ENCODE results near the gene CDH4. TPM values are rescaled to one million over a fixed set of nuclear protein-coding genes. Genes with fewer than 3 reads are reported as not detected.

Gene CDH4
- total RNA-seq, 1 experiment from 2014 or later: not detected

GRCh38 chr20:61701802-61702201, 449.7 kb downstream of the CDH4 start:
- H3K4me2 ChIP-seq: no peak overlapping the region
- CTCF ChIA-PET: no interaction called here
- intact Hi-C loops (cut with micrococcal nuclease; ENCODE audit: unreplicated experiment): no loop called here

GRCh38 chr20:61702246-61702645, 450.2 kb downstream of the CDH4 start:
- peaks cover 100% of the 10 kb centered on the region for H3K27me3 ChIP-seq (ENCODE audit: insufficient read depth, low read depth)
- intact Hi-C loops (cut with micrococcal nuclease; ENCODE audit: unreplicated experiment): no loop called here

More at GRCh38 chr20:61701802-61702201, 449.7 kb downstream of the CDH4 start:
- POLR2A ChIA-PET (ENCODE audit: unreplicated experiment): no interaction called here
- Histone ChIP-seq H3K36me3 (ENCODE audit: low read depth) (no peaks in the 10 kb centered on the region), H2AFZ (no peak overlapping the region), H3K27ac (no peak overlapping the region), H4K20me1 (ENCODE audit: insufficient read depth) (no peaks in the 10 kb centered on the region), H3K4me3 (no peak overlapping the region), H3F3A (ENCODE audit: insufficient read depth, low read depth) (no peaks in the 10 kb centered on the region), H3K9me3 (ENCODE audit: insufficient read depth, low read depth) (no peaks in the 10 kb centered on the region), H3K79me2 (ENCODE audit: low read depth) (no peaks in the 10 kb centered on the region), H3K27me3 (ENCODE audit: insufficient read depth, low read depth) (peaks cover 100% of the 10 kb centered on the region), H3K4me1 (replicated peaks; ENCODE audit: insufficient read depth) (no peaks in the 10 kb centered on the region), H3K9me2 (ENCODE audit: insufficient read depth) (no peaks in the 10 kb centered on the region)
- DNase-seq: no peak
- TF ChIP-seq EZH2 (IDR thresholded peaks at IDR 0.05; ENCODE audit: low read depth): no peak
- TF ChIP-seq CTCF (conservative IDR thresholded peaks at IDR 0.05): no peak
- no TSS peak for BruUV-seq (replicated peaks)

DNA sequence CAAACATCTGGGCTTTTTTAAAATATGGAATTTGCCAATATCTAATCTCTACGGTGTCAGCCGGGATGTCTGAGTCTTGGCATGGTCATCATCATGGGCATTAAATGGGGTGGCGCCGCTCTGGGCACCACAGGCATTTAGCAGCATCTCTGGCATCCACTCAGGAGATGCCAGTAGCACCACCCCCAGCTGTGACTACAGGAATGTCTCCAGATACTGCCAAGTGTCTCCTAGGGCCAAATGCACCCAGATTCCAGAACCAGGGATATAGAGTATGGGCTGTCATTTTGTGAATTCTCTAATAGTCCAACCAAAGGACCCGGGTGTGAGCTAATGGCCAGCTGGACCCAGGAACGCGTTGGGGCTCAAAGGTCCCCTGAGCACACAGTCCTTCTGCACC, 452.6 kb downstream of the CDH4 start:
- Histone ChIP-seq H3K9me2 (ENCODE audit: insufficient read depth) (no peaks in the 10 kb centered on the region), H2AFZ (no peak overlapping the region), H3F3A (ENCODE audit: insufficient read depth, low read depth) (no peaks in the 10 kb centered on the region), H3K27ac (no peak overlapping the region), H3K9me3 (ENCODE audit: insufficient read depth, low read depth) (no peaks in the 10 kb centered on the region), H3K4me1 (replicated peaks; ENCODE audit: insufficient read depth) (no peaks in the 10 kb centered on the region), H3K36me3 (ENCODE audit: low read depth) (no peaks in the 10 kb centered on the region), H3K27me3 (ENCODE audit: insufficient read depth, low read depth) (peaks cover 100% of the 10 kb centered on the region), H4K20me1 (ENCODE audit: insufficient read depth) (no peaks in the 10 kb centered on the region), H3K79me2 (ENCODE audit: low read depth) (no peaks in the 10 kb centered on the region), H3K4me2 (no peak overlapping the region), H3K4me3 (no peak overlapping the region)
- no TSS peak for BruUV-seq (replicated peaks)
- intact Hi-C loops (cut with micrococcal nuclease; ENCODE audit: unreplicated experiment): no loop called here
- ChIA-PET POLR2A (ENCODE audit: unreplicated experiment) (no interaction called here), CTCF (no interaction called here)
- no peak for DNase-seq
- TF ChIP-seq CTCF (conservative IDR thresholded peaks at IDR 0.05): no peak
- no peak for TF ChIP-seq EZH2 (IDR thresholded peaks at IDR 0.05; ENCODE audit: low read depth)

More at GRCh38 chr20:61702246-61702645, 450.2 kb downstream of the CDH4 start:
- Histone ChIP-seq H3K4me3 (no peak overlapping the region), H2AFZ (no peak overlapping the region), H3K4me1 (replicated peaks; ENCODE audit: insufficient read depth) (no peaks in the 10 kb centered on the region), H3K36me3 (ENCODE audit: low read depth) (no peaks in the 10 kb centered on the region), H3K27ac (no peak overlapping the region), H3F3A (ENCODE audit: insufficient read depth, low read depth) (no peaks in the 10 kb centered on the region), H3K79me2 (ENCODE audit: low read depth) (no peaks in the 10 kb centered on the region), H3K9me2 (ENCODE audit: insufficient read depth) (no peaks in the 10 kb centered on the region), H4K20me1 (ENCODE audit: insufficient read depth) (no peaks in the 10 kb centered on the region), H3K4me2 (no peak overlapping the region), H3K9me3 (ENCODE audit: insufficient read depth, low read depth) (no peaks in the 10 kb centered on the region)
- ChIA-PET CTCF (no interaction called here), POLR2A (ENCODE audit: unreplicated experiment) (no interaction called here)
- DNase-seq: no peak
- no peak for TF ChIP-seq EZH2 (IDR thresholded peaks at IDR 0.05; ENCODE audit: low read depth)
- no peak for TF ChIP-seq CTCF (conservative IDR thresholded peaks at IDR 0.05)
- BruUV-seq (replicated peaks): no TSS peak
